Esophagus squamous epithelium (tissue), 5 donors: ENCODE results near the gene FUT7. TPM values are rescaled to one million over a fixed set of nuclear protein-coding genes. Genes with fewer than 3 reads are reported as not detected.
"Not testable (repeated sequence)": the region's sequence is repeated elsewhere in the genome, so short reads cannot be mapped to it uniquely, and the experiment has no call there.

ENCODE experiments used
- DNase-seq: peaks from one replicate; lab custom pipeline; 2025; lab: John Stamatoyannopoulos, UW
- H3K27ac ChIP-seq, 4 donors: fragments of 200-600 bp; sonication (generic); one replicate each; pipeline ENCODE4 v1.5.1; 2016 to 2019; ENCODE audit warnings: mild to moderate bottlenecking in 1 of 4
- H3K27me3 ChIP-seq, 4 donors: fragments of 200-600 bp; sonication (generic); 1 replicate in 3 of 4; 2 replicates in 1 of 4; pipeline versions ENCODE4 v1.5.1 to v1.6.0; 2017 to 2021; ENCODE audit warnings: antibody characterized with exemption in 1 of 4
- H3K36me3 ChIP-seq, 3 donors: fragments of 200-600 bp; sonication (generic); one replicate each; pipeline ENCODE4 v1.5.1; 2016 to 2019
- H3K4me1 ChIP-seq, 3 donors: fragments of 200-600 bp; sonication (generic); one replicate each; pipeline ENCODE4 v1.5.1; 2017 to 2019
- H3K4me3 ChIP-seq, 4 donors: fragments of 200-600 bp; sonication (generic); 1 replicate in 3 of 4; 2 replicates in 1 of 4; pipeline ENCODE4 v1.5.1; 2016 to 2019; ENCODE audit warnings: mild to moderate bottlenecking in 2 of 4, moderate library complexity in 1 of 4
- H3K9me3 ChIP-seq, 3 donors: fragments of 200-600 bp; sonication (generic); one replicate each; pipeline ENCODE4 v1.5.1; 2016 to 2019
- POLR2A ChIP-seq, 4 donors: fragments of 450-650 bp; IDR thresholded peaks; one replicate each; pipeline ENCODE4 v1.6.1; 2017; ENCODE audit warnings: antibody characterized with exemption in 4 of 4, mild to moderate bottlenecking in 4 of 4, moderate library complexity in 3 of 4
- WGBS, 2 donors: methylation state at CpG; one replicate each; pipeline ENCODE4 v1.1.5; 2018; 5-methylcytosine and 5-hydroxymethylcytosine counted together
- intact Hi-C: fragments of 100-400 bp; cut with DNase I; formaldehyde crosslinking; loops from one replicate; pipeline ENCODE4 v1.15.0; 2022
- total RNA-seq, 4 donors: library from RNA; depleted of rRNA; stranded (reverse); fragments of >200 nt; gene quantifications; one replicate each; pipeline ENCODE4 v1.1.0, GENCODE V29; 2016
- TF ChIP-seq, protein P1 (sequence below), 6 experiments: fragments of 450-650 bp in 4 of 6; fragments of 200-600 bp in 2 of 6; sonication (generic) in 2 of 6; IDR thresholded peaks; one replicate each; pipeline ENCODE4 v1.5.1; 2016 to 2019; ENCODE audit warnings: antibody characterized with exemption in 6 of 6, mild to moderate bottlenecking in 4 of 6, moderate library complexity in 4 of 6
- donor health status: DM: yes; HTN: yes; CAD: no.

Gene FUT7
- total RNA-seq, 4 donors from 2014 or later, result 0.13 to 0.38 (median 0.21) TPM; not detected in 1

- H3K4me1 ChIP-seq, result peaks cover 14 to 36% (median 20%) of the 10 kb centered on the region in 3 donors
- H3K4me3 ChIP-seq, result peak overlapping the region in 1 of 4 donors; percentile 26
- intact Hi-C loops, result no loop called here
- TF ChIP-seq, protein P1, sequence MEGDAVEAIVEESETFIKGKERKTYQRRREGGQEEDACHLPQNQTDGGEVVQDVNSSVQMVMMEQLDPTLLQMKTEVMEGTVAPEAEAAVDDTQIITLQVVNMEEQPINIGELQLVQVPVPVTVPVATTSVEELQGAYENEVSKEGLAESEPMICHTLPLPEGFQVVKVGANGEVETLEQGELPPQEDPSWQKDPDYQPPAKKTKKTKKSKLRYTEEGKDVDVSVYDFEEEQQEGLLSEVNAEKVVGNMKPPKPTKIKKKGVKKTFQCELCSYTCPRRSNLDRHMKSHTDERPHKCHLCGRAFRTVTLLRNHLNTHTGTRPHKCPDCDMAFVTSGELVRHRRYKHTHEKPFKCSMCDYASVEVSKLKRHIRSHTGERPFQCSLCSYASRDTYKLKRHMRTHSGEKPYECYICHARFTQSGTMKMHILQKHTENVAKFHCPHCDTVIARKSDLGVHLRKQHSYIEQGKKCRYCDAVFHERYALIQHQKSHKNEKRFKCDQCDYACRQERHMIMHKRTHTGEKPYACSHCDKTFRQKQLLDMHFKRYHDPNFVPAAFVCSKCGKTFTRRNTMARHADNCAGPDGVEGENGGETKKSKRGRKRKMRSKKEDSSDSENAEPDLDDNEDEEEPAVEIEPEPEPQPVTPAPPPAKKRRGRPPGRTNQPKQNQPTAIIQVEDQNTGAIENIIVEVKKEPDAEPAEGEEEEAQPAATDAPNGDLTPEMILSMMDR (IDR thresholded peaks at IDR 0.05), result no peak
- TF ChIP-seq POLR2A (IDR thresholded peaks at IDR 0.05), result no peak
- peaks cover 0 to 11% (median 0%) of the 10 kb centered on the region in 4 donors for H3K27me3 ChIP-seq
- peaks cover 0 to 19% (median 5%) of the 10 kb centered on the region in 3 donors for H3K36me3 ChIP-seq
- DNase-seq, result no peak
- 0% methylated on average over 3 of the region's 9 CpGs for WGBS, 2 donors
- no peaks in the 10 kb centered on the region for H3K9me3 ChIP-seq
- H3K27ac ChIP-seq, result peak overlapping the region in 1 of 4 donors; percentile 54
Observed at GRCh38 chr9:137035507-137035834, 3.6 kb upstream of the FUT7 start.

GRCh38 chr9:137034709-137035506 lies 3.0 kb upstream of the FUT7 start:
- Histone ChIP-seq H3K36me3 (peaks cover 0 to 14% (median 5%) of the 10 kb centered on the region in 3 donors), H3K27ac (peak overlapping the region in 2 of 4 donors; percentile 54 to 64), H3K9me3 (no peaks in the 10 kb centered on the region), H3K27me3 (peaks cover 0 to 11% (median 0%) of the 10 kb centered on the region in 4 donors), H3K4me1 (peaks cover 14 to 36% (median 24%) of the 10 kb centered on the region in 3 donors), H3K4me3 (peak overlapping the region in 2 of 4 donors; percentile 5 to 26)
- TF ChIP-seq POLR2A (IDR thresholded peaks at IDR 0.05), result no peak
- TF ChIP-seq, protein P1 (IDR thresholded peaks at IDR 0.05), result peak; percentile 84 to 93 (median 91)
- no peak for DNase-seq
- 0 to 7% methylated on average over 2 to 3 of the region's 24 CpGs for WGBS, 2 donors
- intact Hi-C loops, result loop anchor here (5.0 kb wide), 1 partner anchor 253 kb away; no protein-coding TSS in a partner anchor

GRCh38 chr9:137034039-137034708 lies 2.3 kb upstream of the FUT7 start:
- Histone ChIP-seq H3K4me3 (peak overlapping the region in 2 of 4 donors; percentile 5 to 40), H3K27ac (peak overlapping the region in 2 of 4 donors; percentile 54 to 64)

DNA sequence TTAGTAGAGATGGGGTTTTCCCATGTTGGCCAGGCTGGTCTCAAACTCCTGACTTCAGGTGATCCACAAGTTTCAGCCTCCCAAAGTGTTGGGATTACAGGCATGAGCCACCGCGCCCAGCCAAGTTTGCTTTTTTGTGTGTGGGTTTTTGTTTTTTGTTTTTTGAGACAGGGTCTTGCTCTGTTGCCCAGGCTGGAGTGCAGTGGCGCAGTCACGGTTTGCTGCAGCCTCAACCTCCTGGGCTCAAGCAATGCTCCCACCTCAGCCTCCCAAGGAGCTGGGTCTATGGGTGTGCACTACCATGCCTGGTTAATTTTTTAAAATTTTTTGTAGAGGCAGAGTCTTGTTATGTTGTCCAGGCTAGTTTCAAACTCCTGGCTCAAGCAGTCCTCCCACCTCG lies 1.6 kb upstream of the FUT7 start:
- intact Hi-C loops, result loop anchor here (5.0 kb wide), 1 partner anchor 251 kb away; no protein-coding TSS in a partner anchor
- H3K36me3 ChIP-seq, H3K9me3 ChIP-seq, DNase-seq: not testable (repeated sequence)
- Histone ChIP-seq H3K4me1 (peaks cover 25 to 50% (median 33%) of the 10 kb centered on the region in 3 donors), H3K4me3 (peak overlapping the region in 3 of 4 donors; percentile 8 to 40 (median 23)), H3K27me3 (peaks cover 0 to 11% (median 0%) of the 10 kb centered on the region in 4 donors), H3K27ac (peak overlapping the region in 1 of 4 donors; percentile 34)
- 83 to 92% methylated on average over 5 of the region's 5 CpGs for WGBS, 2 donors

More at GRCh38 chr9:137034039-137034708, 2.3 kb upstream of the FUT7 start:
- TF ChIP-seq, protein P1 (IDR thresholded peaks at IDR 0.05), result no peak
- no peak for TF ChIP-seq POLR2A (IDR thresholded peaks at IDR 0.05)
- WGBS, 2 donors, result 13 to 20% methylated on average over 2 to 11 of the region's 15 CpGs
- no peaks in the 10 kb centered on the region for H3K9me3 ChIP-seq
- H3K27me3 ChIP-seq, result peaks cover 0 to 11% (median 0%) of the 10 kb centered on the region in 4 donors
- intact Hi-C loops, result loop anchor here (5.0 kb wide), 1 partner anchor 252 kb away; no protein-coding TSS in a partner anchor
- H3K36me3 ChIP-seq, result peaks cover 0 to 6% (median 0%) of the 10 kb centered on the region in 3 donors
- peaks cover 18 to 43% (median 26%) of the 10 kb centered on the region in 3 donors for H3K4me1 ChIP-seq
- no peak for DNase-seq

DNA sequence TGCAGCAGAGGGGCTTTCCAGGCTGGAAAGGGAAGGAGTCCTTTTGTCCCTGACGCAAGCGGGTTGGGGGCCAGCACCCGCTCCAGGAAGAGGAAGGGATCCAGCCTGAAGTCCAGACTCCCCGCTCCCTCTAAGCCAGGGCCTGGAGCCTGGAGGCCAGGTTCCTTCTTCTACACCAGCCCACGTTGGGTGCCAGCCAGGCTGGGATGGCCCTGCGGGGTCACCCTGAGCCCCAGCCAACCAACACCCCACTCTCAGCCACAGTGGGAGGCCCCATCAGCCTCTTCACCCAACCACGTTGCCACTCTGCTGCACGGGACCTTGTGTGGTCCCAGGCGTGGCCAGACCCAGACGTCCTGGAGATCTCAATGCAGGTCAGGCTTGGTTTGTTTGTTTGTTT lies 970 bp upstream of the FUT7 start:
- Histone ChIP-seq H3K4me1 (peaks cover 27 to 53% (median 36%) of the 10 kb centered on the region in 3 donors), H3K4me3 (peak overlapping the region in 2 of 4 donors; percentile 8 to 40), H3K27ac (peak overlapping the region in 2 of 4 donors; percentile 39 to 64), H3K9me3 (no peaks in the 10 kb centered on the region), H3K27me3 (peaks cover 0 to 11% (median 0%) of the 10 kb centered on the region in 4 donors), H3K36me3 (no peaks in the 10 kb centered on the region)
- intact Hi-C loops, result loop anchor here (5.0 kb wide), 1 partner anchor 251 kb away; no protein-coding TSS in a partner anchor
- no peak for DNase-seq
- TF ChIP-seq, protein P1 (IDR thresholded peaks at IDR 0.05), result no peak
- WGBS, 2 donors, result 50 to 79% methylated on average over 4 to 8 of the region's 10 CpGs
